HG03457 (cell line): Measurements from ENCODE around the gene WNT8B.

Experiments
- ATAC-seq: cut with Tn5 transposase; IDR thresholded peaks from one replicate; pipeline ENCODE4 v1.9.1; 2021; ENCODE audit warnings: moderate number of reproducible peaks; ENCODE audit not compliant: unreplicated experiment

Gene WNT8B

GRCh38 chr10:100483876-100484666 is 21.3 kb downstream of the WNT8B start:
- ATAC-seq = no peak

DNA sequence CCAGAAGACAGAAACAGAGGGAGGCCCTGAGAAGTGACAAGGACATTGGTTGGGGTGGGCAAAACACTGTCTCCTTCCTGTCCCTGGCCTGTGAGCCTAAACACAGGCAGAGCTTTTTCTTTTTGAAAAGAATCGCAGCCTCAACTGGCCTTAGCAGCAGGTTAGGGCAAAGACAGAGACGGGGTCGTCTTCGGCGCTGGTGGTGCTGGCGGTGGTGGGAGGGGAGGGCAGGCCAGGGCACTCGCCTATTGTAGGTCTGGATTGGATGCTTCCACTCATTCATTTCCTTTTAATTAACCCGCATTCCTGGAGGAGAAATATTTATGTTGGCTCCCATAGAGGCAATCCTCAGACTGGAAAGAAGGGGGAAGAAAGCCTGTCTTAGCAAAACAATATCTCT is 22.6 kb downstream of the WNT8B start:
- no peak for ATAC-seq

DNA sequence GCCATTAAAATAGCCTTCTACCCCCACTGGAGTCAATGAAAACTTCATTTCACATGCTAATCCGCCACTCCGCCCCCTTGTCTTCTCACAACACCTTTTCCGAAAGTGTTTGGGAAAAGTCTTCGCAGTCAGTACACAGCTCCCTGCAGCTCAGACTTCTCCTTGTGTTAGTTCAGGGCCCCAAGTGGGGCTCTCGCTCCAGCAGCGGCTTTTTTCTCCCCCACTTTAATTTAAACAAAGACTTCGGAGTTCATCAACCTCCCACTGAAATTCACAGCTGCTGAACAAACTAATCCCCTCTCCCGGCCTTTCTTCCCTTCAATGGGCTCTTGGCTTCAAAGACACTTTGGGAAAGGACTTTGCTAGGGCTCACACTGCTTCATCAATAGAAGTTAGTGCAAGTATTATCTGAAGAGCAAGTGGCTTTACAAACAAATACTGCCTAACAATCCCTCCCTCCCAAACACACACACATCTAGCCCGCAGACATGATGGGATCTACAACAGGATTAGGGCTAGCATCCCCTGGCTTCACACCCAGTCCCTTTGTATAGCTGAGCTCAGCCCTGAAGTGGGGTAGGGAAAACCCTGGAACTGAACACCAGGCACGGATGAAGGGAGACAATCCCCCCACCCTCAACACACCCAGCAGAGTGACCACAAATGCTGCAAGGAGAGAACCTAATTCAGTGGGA is 23.1 kb downstream of the WNT8B start:
- ATAC-seq = no peak

DNA sequence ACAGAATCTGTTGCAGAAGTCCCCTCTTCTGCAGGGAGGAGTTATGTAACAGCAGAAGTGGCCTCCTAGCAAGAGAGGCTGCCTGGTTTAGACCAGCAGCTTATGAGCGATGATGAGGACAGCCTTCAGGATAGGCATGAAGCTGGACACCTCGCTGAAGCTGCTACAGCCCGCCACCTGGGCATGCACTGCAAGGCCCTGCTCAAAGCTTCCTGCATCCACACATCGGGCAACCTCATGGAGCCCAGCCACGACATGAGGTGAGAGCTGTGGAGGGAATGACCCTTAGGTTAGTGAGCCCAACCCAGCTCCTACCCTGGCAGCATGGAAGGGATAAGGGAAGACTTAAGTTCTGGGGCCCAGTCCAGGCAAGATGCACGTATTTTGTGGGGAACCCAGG is 24.7 kb downstream of the WNT8B start:
- no peak for ATAC-seq

DNA sequence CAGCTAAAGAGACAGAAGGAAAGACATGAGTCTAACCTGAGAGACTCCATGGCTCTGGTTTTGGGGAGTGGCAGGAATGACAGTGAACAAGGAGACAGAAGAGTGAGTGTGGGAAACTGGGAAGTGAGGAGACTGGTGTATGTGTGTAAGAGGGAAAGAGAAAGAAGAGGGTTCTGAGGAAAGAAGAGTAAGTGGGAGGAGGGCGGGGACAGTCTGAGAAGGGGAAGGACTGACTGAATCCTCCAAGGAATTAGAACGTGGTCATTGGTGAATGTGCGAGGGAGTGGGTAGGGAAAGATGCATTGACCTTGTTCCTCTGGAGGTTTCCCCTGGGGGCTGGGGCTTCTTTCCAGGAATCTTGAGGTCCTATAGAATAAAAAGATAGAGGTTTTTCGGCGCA is 26.6 kb downstream of the WNT8B start:
- ATAC-seq = no peak

DNA sequence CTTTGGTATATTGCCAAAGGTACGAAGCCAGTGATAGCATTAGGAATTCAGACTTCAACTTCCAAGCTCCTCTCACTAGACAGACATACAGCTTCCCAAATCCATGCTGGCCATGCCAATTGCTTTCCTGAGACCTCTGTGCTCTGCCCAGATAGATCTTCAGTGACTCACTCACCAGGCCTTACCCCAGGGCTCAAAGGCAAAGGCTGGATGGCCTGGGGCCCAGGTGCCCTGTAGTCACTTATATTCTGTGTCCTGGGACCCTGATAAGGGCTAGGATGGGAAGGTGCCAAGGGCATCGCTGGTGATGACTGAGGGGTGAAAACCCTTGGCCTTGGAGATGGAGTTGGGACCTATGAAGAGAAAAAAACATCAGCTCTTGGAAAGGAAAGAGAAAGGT is 27.7 kb downstream of the WNT8B start:
- no peak for ATAC-seq

- ATAC-seq = no peak
Observed at GRCh38 chr10:100496567-100496966, 33.8 kb downstream of the WNT8B start.

DNA sequence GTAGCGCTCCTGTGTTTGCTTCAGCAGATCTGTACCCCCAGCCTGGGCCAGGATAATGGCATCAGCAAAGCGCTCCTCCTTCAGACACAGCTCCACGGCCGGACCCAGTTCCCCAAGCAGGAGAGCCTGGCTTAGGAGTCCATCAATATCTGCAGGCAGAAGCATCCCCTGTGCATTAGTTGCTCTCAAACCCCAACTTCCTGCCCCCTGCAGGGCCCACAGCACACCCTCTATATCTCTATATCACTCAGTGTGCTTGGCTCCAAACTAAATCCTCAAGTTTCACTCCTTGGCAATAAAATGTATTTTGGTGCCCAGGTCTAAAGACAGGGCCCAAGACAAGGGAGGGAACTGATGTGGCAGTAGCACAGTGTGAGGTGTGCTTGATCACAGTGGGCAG is 35.2 kb downstream of the WNT8B start:
- ATAC-seq = no peak

DNA sequence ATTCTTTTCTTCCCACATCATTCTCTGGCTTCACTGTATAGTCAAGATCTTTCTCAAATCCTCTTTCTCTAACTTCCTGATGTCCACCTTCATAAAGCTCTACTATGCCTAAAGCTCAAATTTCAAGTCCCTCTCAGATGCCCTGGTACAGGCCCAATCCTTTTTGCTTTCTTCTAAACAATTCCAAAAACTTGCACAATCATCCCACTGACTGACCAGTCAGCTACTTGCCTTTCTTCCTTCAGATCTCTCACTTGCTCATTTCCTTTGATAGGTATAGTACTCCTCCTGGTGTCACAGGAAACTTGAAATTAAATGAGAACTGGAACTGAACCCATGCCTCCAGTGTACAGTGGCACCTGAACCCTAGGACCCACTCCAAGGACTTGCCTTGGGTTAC is 38.6 kb downstream of the WNT8B start:
- ATAC-seq = no peak

DNA sequence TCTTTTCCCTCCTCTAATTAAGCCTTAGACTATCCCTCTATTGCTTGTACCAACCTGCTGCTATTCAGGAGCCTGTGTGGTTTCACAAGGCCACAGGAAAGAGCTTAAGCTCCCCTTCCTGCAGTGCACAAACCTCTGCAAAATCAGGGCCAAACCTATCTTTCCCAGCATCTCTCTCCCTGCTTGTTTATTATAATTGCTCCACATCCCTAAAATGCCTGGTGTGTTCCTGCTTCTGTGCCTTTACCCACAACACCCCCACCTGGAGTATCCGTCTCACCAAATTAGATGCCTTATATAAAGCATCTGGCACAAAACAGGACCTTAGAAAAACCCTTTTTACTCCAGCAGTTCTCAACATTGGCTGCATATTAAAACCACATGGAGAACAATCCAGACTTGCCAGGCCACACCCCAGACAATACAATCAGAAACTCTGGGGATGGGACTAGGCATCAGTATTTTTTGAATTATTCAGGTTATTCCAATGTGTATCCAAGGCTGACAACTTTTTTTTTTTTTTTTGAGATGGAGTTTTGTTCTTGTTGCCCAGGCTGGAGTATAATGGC is 40.2 kb downstream of the WNT8B start:
- ATAC-seq = no peak

GRCh38 chr10:100504096-100504495 is 41.3 kb downstream of the WNT8B start:
- ATAC-seq = no peak

- ATAC-seq = no peak
Observed at GRCh38 chr10:100505164-100505563, 42.4 kb downstream of the WNT8B start.

GRCh38 chr10:100506596-100507356 is 44.0 kb downstream of the WNT8B start:
- no peak for ATAC-seq

GRCh38 chr10:100507357-100507732 is 44.5 kb downstream of the WNT8B start:
- no peak for ATAC-seq

DNA sequence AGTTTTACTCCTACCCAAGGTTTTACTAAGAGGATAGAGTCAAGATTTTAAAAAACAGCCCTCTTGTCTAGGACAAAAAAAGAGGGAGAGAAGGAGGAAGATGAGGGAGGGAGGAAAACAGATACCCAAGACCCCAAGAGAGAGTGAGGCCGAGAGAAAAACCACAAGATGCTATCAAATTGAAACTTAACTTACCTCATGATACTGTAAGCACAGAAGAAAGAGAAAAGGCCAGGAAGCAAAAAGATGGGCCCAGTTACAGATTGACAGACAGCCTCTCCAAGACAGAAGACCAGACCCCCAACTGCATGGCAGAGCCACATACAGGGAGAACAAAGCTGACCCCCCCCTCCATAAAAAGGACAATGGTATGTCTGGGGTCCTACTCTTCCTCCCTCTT is 45.5 kb downstream of the WNT8B start:
- no peak for ATAC-seq

- no peak for ATAC-seq
Observed at GRCh38 chr10:100508691-100509150, 45.9 kb downstream of the WNT8B start.

DNA sequence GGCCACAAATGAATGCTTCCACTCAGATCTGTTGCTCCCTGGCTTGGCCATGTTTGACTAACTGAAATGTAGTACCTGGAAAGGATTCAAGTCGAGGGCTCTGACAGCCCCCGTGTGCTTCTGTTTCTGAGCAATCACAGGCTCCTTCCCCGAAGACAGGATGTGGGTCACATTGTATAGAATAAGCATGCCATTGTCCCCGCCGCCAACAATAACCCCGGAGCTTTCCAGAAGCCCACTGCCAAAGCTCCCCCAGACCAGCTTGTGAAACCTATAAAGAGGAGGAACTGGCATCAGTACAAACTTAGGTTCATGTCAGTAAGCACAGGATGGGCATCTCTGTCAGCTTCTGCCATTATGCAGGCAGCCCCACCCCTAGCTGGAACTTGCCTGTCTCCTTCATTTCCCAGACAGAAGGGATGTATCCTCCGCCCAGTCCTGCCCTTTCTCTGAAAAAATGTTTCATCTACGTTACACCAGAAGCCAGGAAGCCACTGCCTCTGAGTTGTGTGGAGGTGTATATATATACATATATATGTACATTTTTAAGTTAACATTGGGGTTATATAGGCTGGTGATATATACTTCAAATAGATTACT is 46.5 kb downstream of the WNT8B start:
- ATAC-seq = no peak

DNA sequence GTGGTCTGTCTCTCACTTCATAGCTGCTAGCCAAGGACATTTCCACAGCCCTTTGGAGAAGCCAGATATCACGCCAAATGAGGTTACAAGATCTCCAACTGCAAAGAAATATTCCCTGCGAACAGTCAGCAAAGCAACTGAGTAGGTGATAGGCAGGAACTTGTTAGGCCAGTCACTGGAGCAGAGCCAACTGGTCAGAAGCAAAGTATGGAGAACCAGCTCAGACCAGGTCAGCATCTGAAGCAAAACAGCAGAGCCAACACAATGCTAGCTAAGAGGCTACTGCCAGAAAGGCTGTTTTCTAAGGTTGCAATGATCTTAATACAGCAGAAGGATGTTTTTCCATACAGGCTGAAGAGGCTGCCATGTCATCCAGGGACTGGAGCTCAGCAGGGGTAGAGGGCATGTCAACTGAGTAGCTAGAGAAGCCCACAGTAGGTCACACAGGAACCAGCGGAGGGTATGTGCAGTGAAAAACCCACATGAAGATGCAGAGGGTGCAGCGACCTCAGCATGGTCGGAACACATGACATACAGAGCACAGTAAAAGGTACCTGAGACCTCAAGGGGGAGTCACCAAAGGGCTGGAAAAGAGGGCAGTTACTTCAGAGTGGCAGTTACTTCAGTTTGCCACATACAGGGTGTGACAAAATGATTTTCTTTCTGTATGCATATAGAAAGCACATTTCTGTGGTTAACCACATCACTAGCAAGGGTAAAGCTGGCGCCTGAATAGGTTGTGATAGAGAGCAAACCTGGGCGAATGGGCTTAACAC is 47.9 kb downstream of the WNT8B start:
- no peak for ATAC-seq

DNA sequence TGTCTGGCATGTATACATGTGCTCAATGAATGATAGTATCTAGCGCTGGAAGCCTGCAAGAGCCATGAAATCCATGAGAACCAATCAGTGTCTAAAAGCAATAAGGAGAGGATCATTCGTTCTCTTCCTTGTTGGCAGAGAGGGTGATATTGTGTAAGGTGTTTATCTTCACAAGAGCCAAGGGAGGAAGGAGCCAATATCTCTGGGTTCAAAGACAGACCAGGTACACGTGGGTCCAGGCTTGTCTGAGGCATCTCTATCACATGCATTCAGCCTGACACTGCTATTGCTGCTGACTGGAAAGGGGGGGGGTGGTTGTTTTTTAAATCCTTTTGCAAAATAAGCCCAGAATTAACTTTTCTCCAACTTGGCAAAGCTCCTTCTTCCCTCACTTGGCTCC is 52.8 kb downstream of the WNT8B start:
- ATAC-seq = no peak

DNA sequence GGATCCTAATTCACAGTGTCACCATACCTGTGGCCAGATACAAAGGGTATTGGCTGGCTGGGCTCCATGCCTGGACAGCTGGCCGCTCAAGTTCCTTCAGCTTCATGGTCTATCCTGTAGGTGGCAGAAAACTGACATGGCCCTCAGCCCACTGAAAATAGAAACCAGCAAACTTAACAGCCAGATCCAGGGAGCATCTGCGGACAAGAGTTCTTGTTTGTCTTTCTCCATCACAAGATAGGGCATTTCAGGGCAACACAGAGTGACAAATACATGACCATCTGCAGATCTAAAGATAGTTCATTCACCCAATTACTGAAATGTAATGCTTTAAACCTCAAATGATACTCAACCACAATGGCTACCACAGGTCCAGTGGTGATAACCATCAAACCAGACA is 54.0 kb downstream of the WNT8B start:
- ATAC-seq = no peak
